ENCODE results near the gene NOTUM. TPM values are rescaled to one million over a fixed set of nuclear protein-coding genes. Genes with fewer than 3 reads are reported as not detected.
"Not testable (repeated sequence)": the region's sequence is repeated elsewhere in the genome, so short reads cannot be mapped to it uniquely, and the experiment has no call there.

The NOTUM gene
- total RNA-seq, 1 donor, result 0.27 TPM

DNA sequence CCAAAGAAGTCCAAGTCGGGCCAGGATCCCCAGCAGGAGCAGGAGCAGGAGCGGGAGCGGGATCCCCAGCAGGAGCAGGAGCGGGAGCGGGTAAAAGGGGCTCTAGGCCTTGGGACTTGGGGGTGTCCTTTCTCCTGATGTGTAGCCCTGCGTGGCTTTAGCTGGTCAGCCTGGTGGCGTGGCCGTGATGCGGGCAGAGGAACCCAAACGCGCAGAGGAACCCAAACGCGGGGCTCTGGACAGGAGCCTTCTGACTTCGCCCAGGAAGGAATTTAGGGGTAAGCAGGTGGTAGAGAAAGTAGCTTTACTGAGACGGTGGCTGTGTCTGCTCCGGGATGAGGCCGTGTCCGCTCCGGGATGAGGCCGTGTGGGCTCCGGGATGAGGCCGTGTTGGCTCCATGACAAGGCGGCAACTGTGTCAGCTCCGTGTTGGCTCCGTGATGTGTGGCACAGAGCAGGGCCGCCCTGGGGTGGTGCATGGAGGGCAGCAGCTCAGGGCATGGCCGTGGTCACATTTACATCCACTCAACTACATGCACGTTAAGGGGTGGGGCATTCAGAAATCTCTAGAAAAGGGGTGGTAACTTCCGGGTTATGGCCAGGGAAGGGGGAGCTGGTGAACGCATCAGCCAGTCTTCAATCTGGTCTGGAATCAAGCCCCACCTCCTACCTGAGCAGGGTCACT, 35.9 kb upstream of the NOTUM start:
- no peak for DNase-seq (ENCODE audit: low read depth in 2 of 3, low spot score in 2 of 3)

GRCh38 chr17:81996232-81996756, 35.3 kb upstream of the NOTUM start:
- DNase-seq (ENCODE audit: low read depth in 2 of 3, low spot score in 2 of 3), result no peak

DNA sequence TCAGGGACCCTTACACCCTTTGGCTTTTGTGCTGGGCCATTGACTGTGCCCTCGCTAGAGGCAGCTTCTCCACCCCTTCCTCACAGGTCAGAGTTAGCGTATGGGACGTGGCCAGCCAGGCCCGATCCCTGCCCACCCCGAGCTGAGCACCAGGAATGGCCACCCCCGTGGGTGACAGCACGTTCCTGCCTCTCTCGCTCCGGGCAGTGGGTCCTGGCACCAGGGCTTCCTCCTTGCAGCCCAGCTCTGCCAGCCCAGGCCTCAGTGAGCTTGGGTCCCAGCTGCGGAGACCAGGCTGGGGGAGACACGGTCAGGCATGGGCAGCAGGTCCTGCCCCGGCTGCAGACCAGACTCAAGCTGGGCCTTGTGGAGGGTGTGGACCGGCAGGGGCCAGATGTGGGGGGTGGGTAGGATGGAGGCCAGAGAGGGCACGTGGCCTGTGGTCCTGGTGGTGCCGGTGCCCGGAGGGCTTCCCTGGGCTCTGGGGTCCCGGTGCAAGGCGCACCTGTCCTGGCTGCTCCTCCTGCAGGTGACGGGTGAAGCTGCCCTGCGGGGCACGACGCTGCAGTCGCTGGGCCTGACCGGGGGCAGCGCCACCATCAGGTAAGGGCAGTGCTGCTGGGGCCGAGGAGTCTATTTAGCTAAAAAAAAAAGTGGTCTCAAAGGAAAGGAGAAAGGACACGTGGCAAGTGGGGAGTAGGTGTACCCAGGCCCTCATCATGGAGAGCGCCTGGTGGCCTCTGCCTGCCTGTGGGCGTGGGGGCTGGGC, 34.7 kb upstream of the NOTUM start:
- DNase-seq (ENCODE audit: low read depth in 2 of 3, low spot score in 2 of 3), result no peak

GRCh38 chr17:81994593-81995462, 33.8 kb upstream of the NOTUM start:
- DNase-seq (ENCODE audit: low read depth in 2 of 3, low spot score in 2 of 3), result no peak

DNA sequence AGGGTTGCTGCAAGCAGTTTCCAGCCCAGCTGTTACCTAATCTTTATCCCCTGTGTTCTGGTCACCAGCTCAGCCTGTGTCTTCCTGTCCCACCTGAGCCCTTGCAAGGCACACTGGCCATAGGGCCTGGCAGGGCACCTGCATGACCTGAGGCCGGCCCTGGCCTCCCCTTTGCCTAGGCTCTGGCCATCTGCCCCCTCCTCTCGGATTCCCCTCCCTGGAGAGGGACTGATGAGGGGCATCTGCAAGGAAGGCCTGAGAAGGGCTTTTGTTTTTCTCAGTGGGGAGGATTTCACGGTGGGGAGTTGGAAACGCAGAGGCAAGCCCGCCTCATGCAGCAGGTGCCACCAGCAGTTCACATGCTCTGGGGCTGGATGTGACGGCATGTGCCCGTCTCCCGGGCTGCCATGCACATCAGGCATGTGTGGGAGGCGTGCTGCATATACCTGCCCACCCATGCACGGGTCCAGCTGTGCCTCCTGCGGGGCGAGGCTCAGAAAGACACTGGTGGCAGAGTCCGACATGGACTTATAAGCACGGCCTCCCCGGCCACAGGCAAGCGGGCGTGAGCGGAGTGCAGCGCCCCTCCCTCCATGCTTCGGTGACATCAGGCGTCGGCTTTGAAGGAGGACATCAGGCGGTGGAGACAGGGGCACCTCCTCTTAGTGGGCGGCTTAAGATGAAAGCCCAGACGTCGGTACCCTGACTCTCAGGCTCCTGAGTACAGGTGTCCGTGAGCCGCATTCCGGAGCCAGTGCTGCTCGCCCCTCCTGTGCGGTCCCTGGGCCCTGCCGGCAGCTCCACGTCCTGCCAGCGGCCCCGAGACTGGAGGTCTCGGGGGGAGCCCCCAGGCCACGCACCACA, 33.0 kb upstream of the NOTUM start:
- no peak for DNase-seq (ENCODE audit: low read depth in 2 of 3, low spot score in 2 of 3)

DNA sequence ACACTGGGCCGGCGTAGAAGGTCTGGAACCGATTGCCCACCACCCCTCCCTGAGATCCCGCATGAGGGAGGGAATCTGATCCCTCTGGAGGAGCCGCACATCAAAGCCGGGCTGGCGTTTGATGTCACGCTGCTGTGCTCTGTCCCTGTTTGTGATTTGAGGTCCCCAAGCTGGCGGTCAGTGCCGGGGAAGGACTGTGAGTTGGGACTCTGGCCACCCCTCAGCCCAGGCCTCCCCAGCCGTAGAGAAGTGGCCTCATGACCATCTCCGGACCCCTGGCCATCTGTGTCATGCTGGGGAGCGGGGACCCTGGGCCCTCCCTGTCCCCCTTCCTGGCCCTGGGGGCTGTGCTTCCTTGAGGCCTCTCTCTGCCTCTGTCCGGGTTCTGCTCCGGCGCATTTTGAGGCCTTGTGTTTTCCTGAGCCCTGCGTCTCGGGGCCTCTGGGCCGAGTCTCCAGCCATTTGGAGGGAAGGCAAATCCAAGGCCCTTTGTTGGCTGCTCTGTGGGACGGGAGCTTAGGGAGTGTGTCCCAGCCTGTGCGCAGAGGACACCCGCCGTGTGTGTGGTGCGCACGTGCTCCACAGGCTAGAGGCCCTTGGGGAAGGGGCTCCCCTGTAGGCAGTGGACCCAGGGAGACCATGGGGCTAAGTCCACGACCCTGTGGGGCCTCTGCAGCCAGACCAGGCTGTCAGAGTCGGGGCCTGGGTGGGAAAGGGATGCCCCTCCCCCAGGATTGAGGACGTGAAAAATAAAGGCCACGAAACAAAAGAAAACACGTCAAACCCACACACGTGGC, 31.5 kb upstream of the NOTUM start:
- DNase-seq (ENCODE audit: low read depth in 2 of 3, low spot score in 2 of 3), result no peak

- DNase-seq (ENCODE audit: low read depth in 2 of 3, low spot score in 2 of 3), result no peak
These were observed 30.8 kb upstream of the NOTUM start for GRCh38 chr17:81991684-81992305.

DNA sequence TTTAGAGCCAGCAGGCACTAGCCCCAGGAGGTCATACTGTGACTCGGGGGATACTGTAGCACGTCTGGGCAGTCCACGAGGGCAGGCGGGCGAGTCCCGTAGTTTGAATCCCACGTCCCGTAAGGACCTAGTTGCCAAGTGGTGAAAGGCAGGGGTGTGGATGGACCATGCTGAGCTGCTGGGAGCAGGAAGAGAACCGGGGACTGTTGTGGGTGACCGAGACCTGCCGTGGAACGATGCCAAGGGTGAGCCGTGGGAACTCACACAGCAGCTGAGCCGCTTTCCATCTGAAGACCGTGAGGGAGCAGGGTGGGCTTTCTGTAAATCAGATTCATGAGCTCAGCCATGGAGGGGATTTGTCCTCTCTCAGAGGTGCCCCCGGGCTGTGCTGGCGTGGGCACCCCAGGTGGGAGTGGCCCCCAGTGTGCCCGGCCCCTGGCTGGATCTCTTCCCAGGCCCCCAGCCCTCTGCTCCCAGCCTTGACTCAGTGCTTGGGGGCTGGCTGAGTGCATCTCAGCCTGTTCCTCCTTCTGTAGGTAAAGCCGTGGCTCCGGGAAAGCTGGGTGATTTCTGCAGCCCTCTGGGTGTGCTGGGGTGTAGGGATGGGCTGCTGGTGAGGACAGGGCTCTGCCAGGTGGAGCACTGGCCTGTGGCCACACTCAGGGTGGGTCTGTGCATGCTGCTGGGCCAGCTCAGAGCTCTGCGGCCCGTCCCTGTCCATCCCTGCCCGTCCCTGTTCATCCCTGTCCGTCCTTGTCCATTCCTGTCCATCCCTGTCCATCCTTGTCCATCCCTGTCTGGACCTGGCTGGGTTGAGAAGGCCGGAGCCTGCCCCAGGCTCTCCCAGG, 30.1 kb upstream of the NOTUM start:
- DNase-seq (ENCODE audit: low read depth in 2 of 3, low spot score in 2 of 3), result no peak

DNA sequence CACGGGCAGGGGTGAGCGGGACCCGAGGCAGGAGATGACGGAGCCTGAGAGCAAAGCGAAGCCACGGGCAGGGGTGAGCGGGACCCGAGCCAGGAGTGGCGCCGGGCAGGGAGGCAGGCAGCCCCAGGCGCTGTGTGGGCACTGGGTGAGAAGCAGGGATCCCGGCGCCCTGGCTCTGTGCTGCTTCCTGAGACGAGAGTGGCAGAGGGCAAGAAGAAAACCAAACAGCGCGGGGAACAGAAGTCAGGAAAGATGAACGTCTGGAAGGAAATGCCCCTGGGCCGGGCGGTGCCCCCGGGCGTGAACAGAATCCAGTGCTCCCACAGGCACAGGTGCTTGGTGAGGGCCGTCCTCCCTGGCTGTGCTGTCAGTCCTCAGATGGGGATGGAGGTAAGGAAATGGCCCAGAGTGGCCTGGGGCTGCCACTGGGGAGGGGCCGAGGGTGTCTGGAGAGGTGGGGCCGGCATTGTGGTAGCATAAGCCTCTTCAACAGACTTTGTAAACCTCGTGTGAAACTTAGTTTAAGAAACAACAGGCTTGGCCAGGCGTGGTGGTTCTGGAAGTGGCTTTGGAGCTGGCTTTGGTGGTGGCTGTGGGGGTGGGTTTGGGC, 26.3 kb upstream of the NOTUM start:
- no peak for DNase-seq (ENCODE audit: low read depth in 2 of 3, low spot score in 2 of 3)

DNA sequence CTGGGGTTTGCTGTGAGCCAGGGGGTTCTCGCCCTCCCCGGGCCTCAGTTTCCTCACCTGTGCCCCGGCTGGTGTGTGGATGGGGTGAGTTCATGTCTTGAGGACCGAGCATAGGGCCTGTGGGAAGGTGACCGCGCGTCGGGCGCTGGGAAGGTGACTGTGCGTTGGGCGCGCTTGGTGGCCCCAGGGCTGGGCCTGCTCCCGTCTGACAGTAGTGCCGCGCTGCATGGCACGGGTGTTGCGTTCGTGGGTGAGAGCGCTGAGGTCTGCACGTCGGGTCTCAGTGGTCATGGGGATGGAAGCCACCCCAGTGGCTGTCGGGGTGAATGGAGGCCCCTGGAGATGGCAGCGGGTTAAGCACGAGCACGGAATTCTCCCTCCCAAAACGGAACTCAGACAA, 25.6 kb upstream of the NOTUM start:
- DNase-seq (ENCODE audit: low read depth in 2 of 3, low spot score in 2 of 3), result no peak

DNA sequence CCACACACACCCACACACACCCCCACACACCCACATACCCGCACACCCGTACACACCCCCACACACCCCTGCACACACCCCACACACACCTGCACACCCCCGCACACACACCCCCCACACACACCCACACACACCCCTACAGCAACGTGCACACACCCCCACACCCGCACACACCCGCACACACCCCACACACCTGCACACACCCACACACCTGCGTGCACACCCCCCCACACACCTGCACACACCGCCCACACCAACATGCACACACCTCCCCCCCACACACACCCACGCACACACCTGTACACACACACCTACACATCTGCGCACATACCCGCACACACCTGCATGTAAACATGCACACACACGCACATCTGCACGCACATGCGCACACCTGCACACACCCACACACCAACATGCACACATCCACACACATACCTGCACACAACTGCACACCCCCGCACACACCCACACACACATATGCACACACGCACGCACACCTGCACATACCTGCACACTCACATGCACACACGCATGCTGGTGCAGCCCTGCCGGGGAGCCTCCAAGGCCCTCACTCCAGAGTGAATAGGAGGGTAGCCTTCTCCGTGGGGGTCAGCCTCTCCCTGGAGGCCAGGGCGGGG, 23.9 kb upstream of the NOTUM start:
- DNase-seq (ENCODE audit: low read depth in 2 of 3, low spot score in 2 of 3), result no peak

DNA sequence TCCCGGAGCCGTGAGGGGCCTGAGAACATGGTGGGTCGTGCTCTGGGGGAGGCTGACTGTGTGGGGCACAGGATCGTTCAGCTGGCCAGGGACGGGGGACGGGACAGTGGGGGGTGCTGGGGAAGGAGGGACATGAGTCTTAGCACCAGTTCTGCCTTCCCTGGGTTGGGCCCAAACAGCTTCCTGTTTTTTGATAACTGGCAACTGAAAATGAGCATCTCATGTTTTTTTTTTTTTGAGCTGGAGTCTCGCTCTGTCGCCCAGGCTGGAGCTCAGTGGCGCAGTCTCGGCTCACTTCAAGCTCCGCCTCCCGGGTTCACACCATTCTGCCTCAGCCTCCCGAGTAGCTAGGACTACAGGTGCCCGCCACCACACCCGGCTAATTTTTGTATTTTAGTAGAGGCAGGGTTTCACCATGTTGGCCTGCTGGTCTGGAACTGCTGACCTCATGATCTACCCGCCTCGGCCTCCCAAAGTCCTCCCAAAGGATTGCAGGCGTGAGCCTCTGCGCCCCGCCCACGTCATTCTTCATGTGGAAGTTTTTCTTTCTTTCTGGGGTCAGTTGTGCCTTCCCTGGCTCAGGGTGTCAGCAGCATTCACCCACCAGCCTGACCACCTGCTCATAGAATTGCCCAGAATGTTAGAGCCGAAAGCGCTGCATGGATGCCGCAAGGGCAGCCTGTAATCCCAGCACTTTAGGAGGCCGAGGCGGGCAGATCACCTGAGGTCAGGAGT, 22.8 kb upstream of the NOTUM start:
- peak in 1 of 3 donors; percentile 36 for DNase-seq (ENCODE audit: low read depth in 2 of 3, low spot score in 2 of 3)

DNA sequence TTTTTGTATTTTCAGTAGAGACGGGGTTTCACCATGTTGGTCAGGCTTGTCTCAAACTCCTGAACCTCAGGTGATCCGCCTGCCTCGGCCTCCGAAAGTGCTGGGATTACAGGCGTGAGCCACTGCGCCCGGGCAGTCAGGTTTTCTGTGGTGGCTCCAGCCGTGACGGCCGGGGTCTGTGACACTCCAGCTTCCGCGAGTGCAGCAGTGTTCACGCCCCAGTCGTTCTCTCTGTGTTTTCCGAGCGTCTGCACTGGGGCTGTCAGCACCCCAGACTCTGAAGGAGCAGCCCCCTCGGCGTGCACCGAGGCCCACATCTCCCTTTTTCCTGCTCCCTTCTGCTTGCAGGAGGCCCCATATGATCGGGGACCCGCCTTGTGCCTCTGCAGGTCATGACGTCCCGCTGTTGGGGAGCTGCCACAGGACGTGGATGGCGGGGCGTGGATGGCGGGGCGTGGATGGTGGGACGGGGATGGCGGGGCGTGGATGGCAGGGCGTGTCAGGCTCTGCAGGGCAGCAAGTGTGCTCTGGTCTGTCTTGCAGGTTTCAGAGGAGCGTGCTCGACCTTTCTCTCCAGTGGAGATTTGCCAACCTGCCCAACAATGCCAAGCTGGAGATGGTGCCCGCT, 22.1 kb upstream of the NOTUM start:
- DNase-seq (ENCODE audit: low read depth in 2 of 3, low spot score in 2 of 3), result no peak

- DNase-seq (ENCODE audit: low read depth in 2 of 3, low spot score in 2 of 3), result not testable (repeated sequence)
These were observed 20.5 kb upstream of the NOTUM start for GRCh38 chr17:81981511-81981910.

GRCh38 chr17:81980707-81981343, 19.8 kb upstream of the NOTUM start:
- peak in 2 of 3 donors; percentile 61 to 64 for DNase-seq (ENCODE audit: low read depth in 2 of 3, low spot score in 2 of 3)

All from hematopoietic multipotent progenitor cell (in vitro differentiated cells).